ENCODE data around the gene MROH2B. TPM values are rescaled to one million over a fixed set of nuclear protein-coding genes. Genes with fewer than 3 reads are reported as not detected.

MROH2B gene
- total RNA-seq, 2 experiments from 2014 or later, result not detected

- H3K36me3 Mint-ChIP-seq (ENCODE audit: low read depth), result no peaks in the 10 kb centered on the region
- Histone ChIP-seq H3K4me1 (ENCODE audit: insufficient read depth, low read length) (no peaks in the 10 kb centered on the region), H3K36me3 (ENCODE audit: insufficient read depth, low read length) (no peaks in the 10 kb centered on the region), H3K9me3 (ENCODE audit: control insufficient read depth in 1 of 2, insufficient read depth in 1 of 2, low read length in 2 of 2) (no peaks in the 10 kb centered on the region), H3K4me3 (ENCODE audit: low read length) (no peak overlapping the region), H3K27me3 (ENCODE audit: control insufficient read depth in 1 of 2, insufficient read depth in 2 of 2, low read length in 2 of 2) (no peaks in the 10 kb centered on the region), H3K27ac (ENCODE audit: low read depth in 1 of 2, low read length in 2 of 2) (no peak overlapping the region)
- H3K4me1 Mint-ChIP-seq (ENCODE audit: low read depth), result no peaks in the 10 kb centered on the region
- DNase-seq (no peak), ATAC-seq (ENCODE audit: poor library complexity) (no peak)
- TF ChIP-seq CTCF (IDR thresholded peaks at IDR 0.05), result no peak
- POLR2A ChIA-PET, result no interaction called here
- H3K4me3 Mint-ChIP-seq, result no peak overlapping the region
- H3K9me3 Mint-ChIP-seq, result no peaks in the 10 kb centered on the region
- H3K27ac Mint-ChIP-seq, result no peak overlapping the region
- intact Hi-C loops (cut with DNase I, micrococcal nuclease), result no loop called here
- CTCF ChIA-PET, result no interaction called here
- no peaks in the 10 kb centered on the region for H3K27me3 Mint-ChIP-seq
Measured at GRCh38 chr5:40962207-40962955, 108.8 kb downstream of the MROH2B start.

GRCh38 chr5:40960037-40960436, 111.1 kb downstream of the MROH2B start:
- no peak overlapping the region for H3K4me3 Mint-ChIP-seq
- DNase-seq, result no peak
- no peaks in the 10 kb centered on the region for H3K4me1 ChIP-seq (ENCODE audit: insufficient read depth, low read length)
- H3K9me3 ChIP-seq (ENCODE audit: control insufficient read depth in 1 of 2, insufficient read depth in 1 of 2, low read length in 2 of 2), result no peaks in the 10 kb centered on the region
- no peaks in the 10 kb centered on the region for H3K27me3 Mint-ChIP-seq
- no peak for ATAC-seq (ENCODE audit: poor library complexity)
- ChIA-PET CTCF (no interaction called here), POLR2A (no interaction called here)
- no peaks in the 10 kb centered on the region for H3K9me3 Mint-ChIP-seq
- H3K36me3 ChIP-seq (ENCODE audit: insufficient read depth, low read length), result no peaks in the 10 kb centered on the region
- intact Hi-C loops (cut with DNase I, micrococcal nuclease), result no loop called here
- no peak overlapping the region for H3K4me3 ChIP-seq (ENCODE audit: low read length)
- H3K27ac Mint-ChIP-seq, result no peak overlapping the region
- H3K27ac ChIP-seq (ENCODE audit: low read depth in 1 of 2, low read length in 2 of 2), result no peak overlapping the region
- no peaks in the 10 kb centered on the region for H3K27me3 ChIP-seq (ENCODE audit: control insufficient read depth in 1 of 2, insufficient read depth in 2 of 2, low read length in 2 of 2)
- H3K36me3 Mint-ChIP-seq (ENCODE audit: low read depth), result no peaks in the 10 kb centered on the region
- TF ChIP-seq CTCF (IDR thresholded peaks at IDR 0.05), result no peak
- H3K4me1 Mint-ChIP-seq (ENCODE audit: low read depth), result no peaks in the 10 kb centered on the region

GRCh38 chr5:40958811-40959210, 112.3 kb downstream of the MROH2B start:
- H3K4me1 ChIP-seq (ENCODE audit: insufficient read depth, low read length), result no peaks in the 10 kb centered on the region
- no peaks in the 10 kb centered on the region for H3K27me3 Mint-ChIP-seq
- H3K4me1 Mint-ChIP-seq (ENCODE audit: low read depth), result no peaks in the 10 kb centered on the region
- no peaks in the 10 kb centered on the region for H3K9me3 Mint-ChIP-seq
- ATAC-seq (ENCODE audit: poor library complexity), result no peak
- no peak overlapping the region for H3K4me3 ChIP-seq (ENCODE audit: low read length)
- H3K36me3 Mint-ChIP-seq (ENCODE audit: low read depth), result no peaks in the 10 kb centered on the region
- no peak overlapping the region for H3K27ac Mint-ChIP-seq
- H3K27ac ChIP-seq (ENCODE audit: low read depth in 1 of 2, low read length in 2 of 2), result no peak overlapping the region
- no peak for TF ChIP-seq CTCF (IDR thresholded peaks at IDR 0.05)
- no peaks in the 10 kb centered on the region for H3K27me3 ChIP-seq (ENCODE audit: control insufficient read depth in 1 of 2, insufficient read depth in 2 of 2, low read length in 2 of 2)
- no peaks in the 10 kb centered on the region for H3K36me3 ChIP-seq (ENCODE audit: insufficient read depth, low read length)
- DNase-seq, result no peak
- POLR2A ChIA-PET, result no interaction called here
- H3K4me3 Mint-ChIP-seq, result no peak overlapping the region
- H3K9me3 ChIP-seq (ENCODE audit: control insufficient read depth in 1 of 2, insufficient read depth in 1 of 2, low read length in 2 of 2), result no peaks in the 10 kb centered on the region
- intact Hi-C loops (cut with DNase I, micrococcal nuclease), result no loop called here
- CTCF ChIA-PET, result no interaction called here

All from CD4-positive, alpha-beta T cell (primary cell).